22Rv1 (cell line): Measurements from ENCODE around the gene HDAC6.

Experiments
- H3K27ac ChIP-seq: fragments of 450-650 bp; 2 replicates; pipeline ENCODE4 v1.5.1; 2017
- CTCF ChIP-seq: fragments of 450-650 bp; IDR thresholded peaks from 2 replicates; pipeline ENCODE4 v1.5.1; 2017; ENCODE audit warnings: mild to moderate bottlenecking
- ZFX ChIP-seq: fragments of 450-650 bp; IDR thresholded peaks from 2 replicates; pipeline ENCODE4 v1.6.1; 2017; ENCODE audit warnings: antibody characterized with exemption, borderline replicate concordance

Gene HDAC6

GRCh38 chrX:48784726-48785125 lies 17.1 kb upstream of the HDAC6 start:
- H3K27ac ChIP-seq, result no peak overlapping the region
- TF ChIP-seq ZFX (no peak), CTCF (no peak)

GRCh38 chrX:48785186-48785539 lies 16.7 kb upstream of the HDAC6 start:
- TF ChIP-seq ZFX, result no peak
- TF ChIP-seq CTCF, result no peak
- H3K27ac ChIP-seq, result no peak overlapping the region

DNA sequence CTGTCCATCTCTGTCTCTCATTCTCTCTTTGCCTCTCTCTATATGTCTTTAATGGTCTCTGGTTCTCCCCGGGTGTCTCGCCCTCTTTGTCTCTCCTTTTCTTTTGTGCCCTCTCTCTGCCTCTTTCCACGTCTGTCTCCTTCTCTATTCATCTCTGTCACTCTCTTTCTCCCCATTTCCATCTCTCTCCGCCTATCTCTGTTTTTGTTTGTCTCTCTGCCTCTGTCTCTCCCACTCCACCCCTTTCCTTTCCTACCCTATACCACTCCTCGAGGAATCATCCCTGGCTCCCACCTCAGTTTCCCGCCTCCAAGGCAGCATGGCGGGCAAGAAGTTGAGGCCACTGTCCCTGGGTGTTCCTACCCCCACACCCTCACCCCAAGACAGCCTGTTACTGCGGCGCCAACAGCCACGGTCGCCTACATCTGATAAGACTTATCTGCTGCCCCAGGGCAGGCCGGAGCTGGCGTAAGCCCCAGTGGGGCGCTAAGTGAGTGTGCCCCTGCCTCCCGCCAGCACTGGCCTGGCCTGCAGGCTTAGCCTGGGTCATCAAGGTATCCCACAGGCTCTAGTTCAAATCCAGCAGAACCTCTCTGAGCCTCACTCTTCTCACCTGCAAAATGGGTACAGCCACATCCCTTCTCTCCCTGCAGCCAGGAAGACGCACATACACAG lies 16.2 kb upstream of the HDAC6 start:
- TF ChIP-seq CTCF (no peak), ZFX (no peak)
- no peak overlapping the region for H3K27ac ChIP-seq

DNA sequence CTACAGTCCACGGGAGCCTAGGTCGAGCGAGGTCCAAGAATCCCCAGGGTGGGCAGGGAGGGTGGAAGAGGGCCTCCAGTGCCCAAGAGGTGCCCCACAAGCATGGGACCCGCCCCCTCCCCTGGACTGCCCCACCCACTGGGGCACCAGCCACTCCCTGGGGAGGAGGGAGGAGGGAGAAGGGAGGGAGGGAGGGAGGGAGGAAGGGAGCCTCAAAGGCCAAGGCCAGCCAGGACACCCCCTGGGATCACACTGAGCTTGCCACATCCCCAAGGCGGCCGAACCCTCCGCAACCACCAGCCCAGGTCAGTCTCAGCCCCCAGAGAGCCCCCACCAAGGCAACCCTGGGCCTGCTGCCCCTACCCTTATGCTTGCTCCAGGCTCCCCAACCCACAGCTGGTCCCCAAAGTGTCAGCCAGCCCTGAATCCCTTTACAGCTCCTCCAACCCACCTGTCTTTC lies 15.5 kb upstream of the HDAC6 start, which contains the start of gene GATA1:
Gene GATA1, plus strand, starts transcription at position 250 of the 460 bp plus-strand sequence. CDS start 4,520 bp downstream, outside the sequence.
- no peak within 1 kb of the TSS for H3K27ac ChIP-seq
- TF ChIP-seq CTCF, result no peak
- no peak for TF ChIP-seq ZFX

GRCh38 chrX:48786825-48787504 lies 14.9 kb upstream of the HDAC6 start:
- H3K27ac ChIP-seq, result no peak overlapping the region
- TF ChIP-seq CTCF (no peak), ZFX (no peak)

GRCh38 chrX:48787505-48788443 lies 14.1 kb upstream of the HDAC6 start:
- H3K27ac ChIP-seq, result no peak overlapping the region
- TF ChIP-seq ZFX (no peak), CTCF (no peak)
